A549 treated with CORT108297 at 1 μM for 4 hours (cell line): Measurements from ENCODE around the gene ACTRT1. TPM values are rescaled to one million over a fixed set of nuclear protein-coding genes. Genes with fewer than 3 reads are reported as not detected.

Experiments used
- total RNA-seq: library from RNA; stranded (reverse); fragments of 200-300 nt; extraction: Qiagen RNA extraction; gene quantifications from 5 replicates; pipeline ENCODE4 v1.2.3, GENCODE V29; 2022

The ACTRT1 gene
- total RNA-seq, result not detected in 5 replicates

DNA sequence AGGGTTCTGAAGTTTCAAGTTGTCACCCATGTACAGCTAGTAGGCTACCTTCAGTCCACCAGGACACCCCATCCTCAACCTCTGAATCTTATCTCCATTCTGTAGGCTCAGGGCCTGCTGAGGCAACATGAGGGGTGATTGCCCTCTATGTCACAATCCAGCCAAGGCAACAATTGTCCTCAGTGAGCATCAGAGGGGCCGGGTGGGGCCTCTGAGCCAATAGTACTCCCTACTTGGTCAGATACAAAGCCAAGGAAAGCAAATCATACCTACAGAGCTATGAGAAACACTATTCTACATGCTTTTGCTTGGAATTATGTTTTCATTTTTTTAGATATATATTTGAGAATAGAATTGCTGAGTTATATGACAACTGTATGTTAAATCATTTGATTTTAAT, at the start of gene ACTRT1:
Gene ACTRT1, minus strand, starts transcription at position 101 of the 400 bp plus-strand sequence. CDS start 197 bp downstream, outside the sequence.

